Measurements from ENCODE around the gene UGT3A1. TPM values are rescaled to one million over a fixed set of nuclear protein-coding genes. Genes with fewer than 3 reads are reported as not detected.
"Not testable (repeated sequence)": the region's sequence is repeated elsewhere in the genome, so short reads cannot be mapped to it uniquely, and the experiment has no call there.

The UGT3A1 gene
- not detected for total RNA-seq
- not detected for polyA plus RNA-seq
- long read RNA-seq, donor 1, result 0 reads
- long read RNA-seq, donor 2, result 0 reads
- long read RNA-seq, donor 3, result 0 reads
- long read RNA-seq, donor 4, result 0 reads

- H3K9me3 ChIP-seq (ENCODE audit: control insufficient read depth, low read length), result no peaks in the 10 kb centered on the region
- no peak within 1 kb of the TSS for H3K4me3 ChIP-seq (ENCODE audit: low read length)
- 5% methylated on average over 25 of the region's 25 CpGs for WGBS
- no peak within 1 kb of the TSS for H3K27ac ChIP-seq (ENCODE audit: low read length)
- no peaks in the 10 kb centered on the region for H3K4me1 ChIP-seq (ENCODE audit: control insufficient read depth, insufficient read depth, low read length)
- intact Hi-C loops (cut with DNase I), result no loop called here
- H3K27me3 ChIP-seq (ENCODE audit: control insufficient read depth, insufficient read depth), result peaks cover 4% of the 10 kb centered on the region
- DNase-seq (peak in 1 of 3 donors; percentile 33), ATAC-seq (no peak)
Measured at GRCh38 chr5:35990941-35991611, at the start of gene UGT3A1. Gene UGT3A1 (minus strand): TSS chr5:35991390. CDS start chr5:35991240, 150 bp downstream.

- intact Hi-C loops (cut with DNase I), result no loop called here
- no peaks in the 10 kb centered on the region for H3K27me3 ChIP-seq (ENCODE audit: control insufficient read depth, insufficient read depth)
Measured at GRCh38 chr5:36035696-36036095, 44.5 kb upstream of the UGT3A1 start.

GRCh38 chr5:36034536-36035134 lies 43.4 kb upstream of the UGT3A1 start:
- peak in 1 of 3 donors; percentile 52 for DNase-seq
- ATAC-seq, result peak in 1 of 2 donors; percentile 48
- H3K27me3 ChIP-seq (ENCODE audit: control insufficient read depth, insufficient read depth); H3K4me1 ChIP-seq (ENCODE audit: control insufficient read depth, insufficient read depth, low read length); H3K4me3 ChIP-seq (ENCODE audit: low read length); intact Hi-C loops (cut with DNase I); H3K9me3 ChIP-seq (ENCODE audit: control insufficient read depth, low read length); H3K27ac ChIP-seq (ENCODE audit: low read length): not testable (repeated sequence)
- 44% methylated on average over 3 of the region's 3 CpGs for WGBS

More at GRCh38 chr5:36035696-36036095, 44.5 kb upstream of the UGT3A1 start:
- WGBS, result 85% methylated on average over 13 of the region's 13 CpGs
- Histone ChIP-seq H3K9me3 (ENCODE audit: control insufficient read depth, low read length) (no peaks in the 10 kb centered on the region), H3K4me1 (ENCODE audit: control insufficient read depth, insufficient read depth, low read length) (no peaks in the 10 kb centered on the region), H3K27ac (ENCODE audit: low read length) (no peak overlapping the region), H3K4me3 (ENCODE audit: low read length) (no peak overlapping the region)
- no peak for DNase-seq
- no peak for ATAC-seq

GRCh38 chr5:36033486-36033885 lies 42.3 kb upstream of the UGT3A1 start:
- no peak overlapping the region for H3K4me3 ChIP-seq (ENCODE audit: low read length)
- intact Hi-C loops (cut with DNase I), result no loop called here
- no peak for ATAC-seq

GRCh38 chr5:36033047-36033446 lies 41.9 kb upstream of the UGT3A1 start:
- ATAC-seq (no peak), DNase-seq (no peak)
- Histone ChIP-seq H3K9me3 (ENCODE audit: control insufficient read depth, low read length) (no peaks in the 10 kb centered on the region), H3K4me1 (ENCODE audit: control insufficient read depth, insufficient read depth, low read length) (no peaks in the 10 kb centered on the region), H3K27ac (ENCODE audit: low read length) (no peak overlapping the region), H3K27me3 (ENCODE audit: control insufficient read depth, insufficient read depth) (no peaks in the 10 kb centered on the region), H3K4me3 (ENCODE audit: low read length) (no peak overlapping the region)
- intact Hi-C loops (cut with DNase I), result no loop called here

More at GRCh38 chr5:36033486-36033885, 42.3 kb upstream of the UGT3A1 start:
- H3K27me3 ChIP-seq (ENCODE audit: control insufficient read depth, insufficient read depth), result no peaks in the 10 kb centered on the region
- H3K4me1 ChIP-seq (ENCODE audit: control insufficient read depth, insufficient read depth, low read length), result no peaks in the 10 kb centered on the region
- no peak overlapping the region for H3K27ac ChIP-seq (ENCODE audit: low read length)
- WGBS, result 52% methylated on average over 1 of the region's 1 CpG
- H3K9me3 ChIP-seq (ENCODE audit: control insufficient read depth, low read length), result no peaks in the 10 kb centered on the region
- no peak for DNase-seq

- no peak for ATAC-seq
- Histone ChIP-seq H3K27ac (ENCODE audit: low read length) (no peak overlapping the region), H3K4me1 (ENCODE audit: control insufficient read depth, insufficient read depth, low read length) (no peaks in the 10 kb centered on the region), H3K27me3 (ENCODE audit: control insufficient read depth, insufficient read depth) (no peaks in the 10 kb centered on the region), H3K9me3 (ENCODE audit: control insufficient read depth, low read length) (no peaks in the 10 kb centered on the region), H3K4me3 (ENCODE audit: low read length) (no peak overlapping the region)
- intact Hi-C loops (cut with DNase I), result no loop called here
- WGBS, result 73% methylated on average over 6 of the region's 6 CpGs
- DNase-seq, result no peak
Measured at GRCh38 chr5:36031223-36031622, 40.0 kb upstream of the UGT3A1 start.

- H3K4me3 ChIP-seq (ENCODE audit: low read length), result no peak overlapping the region
- no peaks in the 10 kb centered on the region for H3K27me3 ChIP-seq (ENCODE audit: control insufficient read depth, insufficient read depth)
- no peaks in the 10 kb centered on the region for H3K4me1 ChIP-seq (ENCODE audit: control insufficient read depth, insufficient read depth, low read length)
- ATAC-seq (no peak), DNase-seq (no peak)
- WGBS, result 88% methylated on average over 1 of the region's 1 CpG
- intact Hi-C loops (cut with DNase I), result no loop called here
- H3K27ac ChIP-seq (ENCODE audit: low read length), result no peak overlapping the region
- H3K9me3 ChIP-seq (ENCODE audit: control insufficient read depth, low read length), result no peaks in the 10 kb centered on the region
Measured at GRCh38 chr5:36029914-36030313, 38.7 kb upstream of the UGT3A1 start.

- DNase-seq (no peak), ATAC-seq (no peak)
- H3K4me1 ChIP-seq (ENCODE audit: control insufficient read depth, insufficient read depth, low read length), result no peaks in the 10 kb centered on the region
- H3K27ac ChIP-seq (ENCODE audit: low read length), result no peak overlapping the region
- H3K9me3 ChIP-seq (ENCODE audit: control insufficient read depth, low read length), result no peaks in the 10 kb centered on the region
- H3K4me3 ChIP-seq (ENCODE audit: low read length), result no peak overlapping the region
- no peaks in the 10 kb centered on the region for H3K27me3 ChIP-seq (ENCODE audit: control insufficient read depth, insufficient read depth)
- intact Hi-C loops (cut with DNase I), result no loop called here
- WGBS, result 76% methylated on average over 5 of the region's 5 CpGs
Measured at GRCh38 chr5:36028816-36029465, 37.8 kb upstream of the UGT3A1 start.

- Histone ChIP-seq H3K27ac (ENCODE audit: low read length) (no peak overlapping the region), H3K4me3 (ENCODE audit: low read length) (no peak overlapping the region), H3K27me3 (ENCODE audit: control insufficient read depth, insufficient read depth) (no peaks in the 10 kb centered on the region), H3K4me1 (ENCODE audit: control insufficient read depth, insufficient read depth, low read length) (no peaks in the 10 kb centered on the region), H3K9me3 (ENCODE audit: control insufficient read depth, low read length) (no peaks in the 10 kb centered on the region)
- intact Hi-C loops (cut with DNase I), result no loop called here
- no peak for DNase-seq
- no peak for ATAC-seq
- 81% methylated on average over 8 of the region's 8 CpGs for WGBS
Measured at GRCh38 chr5:36027711-36028110, 36.5 kb upstream of the UGT3A1 start.

- ATAC-seq, result no peak
- H3K27ac ChIP-seq (ENCODE audit: low read length), result no peak overlapping the region
- H3K27me3 ChIP-seq (ENCODE audit: control insufficient read depth, insufficient read depth), result no peaks in the 10 kb centered on the region
- no peak for DNase-seq
- H3K4me3 ChIP-seq (ENCODE audit: low read length), result no peak overlapping the region
- intact Hi-C loops (cut with DNase I), result no loop called here
- no peaks in the 10 kb centered on the region for H3K4me1 ChIP-seq (ENCODE audit: control insufficient read depth, insufficient read depth, low read length)
- H3K9me3 ChIP-seq (ENCODE audit: control insufficient read depth, low read length), result no peaks in the 10 kb centered on the region
- 60% methylated on average over 6 of the region's 6 CpGs for WGBS
Measured at GRCh38 chr5:36026706-36027465, 35.7 kb upstream of the UGT3A1 start.

- DNase-seq; H3K27me3 ChIP-seq (ENCODE audit: control insufficient read depth, insufficient read depth); H3K27ac ChIP-seq (ENCODE audit: low read length); H3K4me3 ChIP-seq (ENCODE audit: low read length); ATAC-seq; H3K9me3 ChIP-seq (ENCODE audit: control insufficient read depth, low read length); intact Hi-C loops (cut with DNase I); H3K4me1 ChIP-seq (ENCODE audit: control insufficient read depth, insufficient read depth, low read length): not testable (repeated sequence)
- WGBS, result 72% methylated on average over 6 of the region's 6 CpGs
Measured at GRCh38 chr5:36022246-36022645, 31.1 kb upstream of the UGT3A1 start.
